H9 (cell line): ENCODE measurements around the gene INPP5F. TPM values are rescaled to one million over a fixed set of nuclear protein-coding genes. Genes with fewer than 3 reads are reported as not detected.
A peak's percentile ranks its signal among the peaks of the same experiment; 100 is the strongest.

ENCODE experiments used
- DNase-seq: peaks from one replicate; pipeline ENCODE4 v3.0.0-alpha.2; 2017
- H2AFZ ChIP-seq: one replicate; pipeline ENCODE4 v1.6.1; 2013; ENCODE audit warnings: mild to moderate bottlenecking, low read length, control low read depth, moderate library complexity
- H2AK5ac ChIP-seq: 2 replicates; pipeline ENCODE4 v1.6.1; 2013; ENCODE audit warnings: low read length, control low read depth, mixed read lengths; ENCODE audit not compliant: insufficient read length
- H2BK120ac ChIP-seq: one replicate; pipeline ENCODE4 v1.6.1; 2013; ENCODE audit warnings: low read depth, mild to moderate bottlenecking, low read length, control low read depth, inconsistent platforms; ENCODE audit not compliant: poor library complexity, severe bottlenecking
- H2BK12ac ChIP-seq: 2 replicates; pipeline ENCODE4 v1.6.1; 2013; ENCODE audit warnings: low read length, control low read depth, mixed read lengths, low read depth; ENCODE audit not compliant: insufficient read length
- H2BK15ac ChIP-seq: 2 replicates; pipeline ENCODE4 v1.6.1; 2013; ENCODE audit warnings: low read depth, low read length, control low read depth
- H2BK20ac ChIP-seq: one replicate; pipeline ENCODE4 v1.6.1; 2013; ENCODE audit warnings: low read depth, mild to moderate bottlenecking, low read length, control low read depth, inconsistent platforms; ENCODE audit not compliant: poor library complexity, severe bottlenecking
- H2BK5ac ChIP-seq: 2 replicates; pipeline ENCODE4 v1.6.1; 2013; ENCODE audit warnings: low read length, control low read depth, mixed read lengths; ENCODE audit not compliant: insufficient read length
- H3K14ac ChIP-seq: 2 replicates; pipeline ENCODE4 v1.6.1; 2013; ENCODE audit warnings: low read length, control low read depth; ENCODE audit not compliant: insufficient read depth
- H3K18ac ChIP-seq: 2 replicates; pipeline ENCODE4 v1.6.1; 2013; ENCODE audit warnings: low read depth, mild to moderate bottlenecking, mixed read lengths, low read length, control low read depth; ENCODE audit not compliant: insufficient read length
- H3K23ac ChIP-seq: 2 replicates; pipeline ENCODE4 v1.6.1; 2013; ENCODE audit warnings: low read length, control low read depth, mixed read lengths, low read depth; ENCODE audit not compliant: insufficient read length
- H3K23me2 ChIP-seq: 2 replicates; pipeline ENCODE4 v1.6.1; 2013; ENCODE audit warnings: low read depth, mild to moderate bottlenecking, mixed read lengths, low read length, control low read depth; ENCODE audit not compliant: insufficient read length, poor library complexity, severe bottlenecking
- H3K27ac ChIP-seq: 2 replicates; pipeline ENCODE4 v1.5.1; 2013; ENCODE audit warnings: low read length, control low read depth, mixed read lengths, low read depth; ENCODE audit not compliant: insufficient read length
- H3K27me3 ChIP-seq: 2 replicates; pipeline ENCODE4 v1.6.1; 2013; ENCODE audit warnings: low read length, control low read depth, inconsistent platforms; ENCODE audit not compliant: insufficient read depth
- H3K4ac ChIP-seq: 2 replicates; pipeline ENCODE4 v1.6.1; 2013; ENCODE audit warnings: low read depth, mild to moderate bottlenecking, control low read depth, inconsistent platforms, low read length, moderate library complexity
- H3K4me1 ChIP-seq: 2 replicates; pipeline ENCODE4 v1.6.1; 2013; ENCODE audit warnings: low read length, control low read depth, inconsistent platforms; ENCODE audit not compliant: insufficient read depth
- H3K4me2 ChIP-seq: 2 replicates; pipeline ENCODE4 v1.6.1; 2013; ENCODE audit warnings: low read length, control low read depth, mixed read lengths; ENCODE audit not compliant: insufficient read length, insufficient read depth
- H3K56ac ChIP-seq: 2 replicates; pipeline ENCODE4 v1.6.1; 2013; ENCODE audit warnings: low read depth, mild to moderate bottlenecking, mixed read lengths, low read length, control low read depth; ENCODE audit not compliant: insufficient read length
- H3K79me1 ChIP-seq: 2 replicates; pipeline ENCODE4 v1.6.1; 2013; ENCODE audit warnings: low read depth, mild to moderate bottlenecking, moderate library complexity, low read length, control low read depth, inconsistent platforms; ENCODE audit not compliant: insufficient read depth, poor library complexity, severe bottlenecking
- H3K79me2 ChIP-seq: 2 replicates; pipeline ENCODE4 v1.6.1; 2013; ENCODE audit warnings: low read length, control low read depth, inconsistent platforms; ENCODE audit not compliant: insufficient read depth
- H3K9ac ChIP-seq: 2 replicates; pipeline ENCODE4 v1.6.1; 2013; ENCODE audit warnings: low read length, control low read depth, mixed read lengths; ENCODE audit not compliant: insufficient read length; ENCODE audit errors: extremely low read depth
- H3K9me3 ChIP-seq: one replicate; pipeline ENCODE4 v1.6.1; 2013; ENCODE audit warnings: low read depth, low read length, inconsistent platforms; ENCODE audit not compliant: control insufficient read depth
- H3T11ph ChIP-seq: one replicate; pipeline ENCODE4 v1.6.1; 2013; ENCODE audit warnings: mild to moderate bottlenecking, low read length, control low read depth, inconsistent platforms
- H4K20me1 ChIP-seq: one replicate; pipeline ENCODE4 v1.6.1; 2013; ENCODE audit not compliant: control insufficient read depth, insufficient read length, insufficient read depth
- H4K5ac ChIP-seq: 2 replicates; pipeline ENCODE4 v1.6.1; 2013; ENCODE audit warnings: low read depth, mild to moderate bottlenecking, mixed read lengths, low read length, control low read depth; ENCODE audit not compliant: insufficient read length
- H4K8ac ChIP-seq: replicated peaks from 2 replicates; pipeline ENCODE4 v1.6.1; 2013; ENCODE audit warnings: low read length, control low read depth, mixed read lengths, low read depth; ENCODE audit not compliant: insufficient read length
- H4K91ac ChIP-seq: 2 replicates; pipeline ENCODE4 v1.6.1; 2013; ENCODE audit warnings: low read depth, mild to moderate bottlenecking, moderate library complexity, mixed read lengths, low read length, control low read depth; ENCODE audit not compliant: insufficient read length
- H3K27ac Mint-ChIP-seq, 3 experiments: 2 replicates in 2 of 3; 3 replicates in 1 of 3; pipeline ENCODE4 v1.8.0; 2020 to 2021; ENCODE audit warnings: mixed read lengths in 3 of 3, mild to moderate bottlenecking in 1 of 3, moderate library complexity in 1 of 3
- H3K27me3 Mint-ChIP-seq: 2 replicates; pipeline ENCODE4 v1.8.0; 2021; ENCODE audit warnings: low read depth, mild to moderate bottlenecking, moderate library complexity, mixed read lengths
- H3K36me3 Mint-ChIP-seq, 3 experiments: 2 replicates in 2 of 3; 3 replicates in 1 of 3; pipeline ENCODE4 v1.8.0; 2020 to 2021; ENCODE audit warnings: low read depth in 3 of 3, mixed read lengths in 3 of 3; ENCODE audit not compliant: insufficient read depth in 1 of 3
- H3K4me1 Mint-ChIP-seq, 2 experiments: 2 replicates each; pipeline ENCODE4 v1.8.0; 2020; ENCODE audit warnings: mixed read lengths in 2 of 2
- H3K4me3 Mint-ChIP-seq, 2 experiments: 2 replicates in 1 of 2; 3 replicates in 1 of 2; pipeline ENCODE4 v1.8.0; 2020 to 2021; ENCODE audit warnings: mild to moderate bottlenecking in 2 of 2, mixed read lengths in 2 of 2, moderate library complexity in 1 of 2
- H3K9me3 Mint-ChIP-seq, 2 experiments: 2 replicates in 1 of 2; 3 replicates in 1 of 2; pipeline ENCODE4 v1.8.0; 2020; ENCODE audit warnings: mild to moderate bottlenecking in 2 of 2, mixed read lengths in 2 of 2, moderate library complexity in 1 of 2
- CTCF ChIP-seq: fragments of 200-600 bp; sonication (generic); conservative IDR thresholded peaks from 3 replicates; pipeline ENCODE4 v1.8.0; 2021; ENCODE audit warnings: antibody characterized with exemption, mild to moderate bottlenecking
- WGBS: extraction: QIAGEN DNeasy Blood & Tissue Kit; methylation state at CpG from one replicate; pipeline ENCODE4 v1.1.7; 2013; ENCODE audit warnings: missing lambda C conversion rate, low lambda C conversion rate, mixed read lengths; ENCODE audit not compliant: insufficient read length; ENCODE audit errors: extremely low coverage; 5-methylcytosine and 5-hydroxymethylcytosine counted together
- total RNA-seq: library from RNA; stranded (reverse); gene quantifications from 2 replicates; pipeline ENCODE4 v1.2.1, GENCODE V29; 2021

Gene INPP5F
- total RNA-seq, 1 experiment from 2014 or later: 108 TPM

GRCh38 chr10:119750391-119751230, 24.8 kb downstream of the INPP5F start:
- Histone ChIP-seq H4K8ac (no peak overlapping the region), H3K14ac (no peak overlapping the region), H2BK5ac (no peak overlapping the region), H3K56ac (no peak overlapping the region), H3K9ac (no peak overlapping the region), H3K9me3 (no peaks in the 10 kb centered on the region), H3K23me2 (no peaks in the 10 kb centered on the region), H4K91ac (no peak overlapping the region), H2BK20ac (no peak overlapping the region), H3K18ac (no peak overlapping the region), H3T11ph (no peak overlapping the region), H3K27me3 (no peaks in the 10 kb centered on the region), H2BK12ac (no peak overlapping the region), H4K20me1 (no peaks in the 10 kb centered on the region), H3K23ac (no peak overlapping the region), H2BK120ac (no peak overlapping the region), H3K4me2 (no peak overlapping the region), H3K79me1 (no peaks in the 10 kb centered on the region), H3K4me1 (no peaks in the 10 kb centered on the region), H3K4ac (no peak overlapping the region), H3K79me2 (no peaks in the 10 kb centered on the region), H2AFZ (no peak overlapping the region), H3K27ac (no peak overlapping the region), H4K5ac (no peak overlapping the region), H2BK15ac (no peak overlapping the region), H2AK5ac (no peak overlapping the region)
- Mint-ChIP-seq H3K36me3 (peaks cover 8 to 19% (median 9%) of the 10 kb centered on the region in 3 experiments), H3K4me1 (peaks cover 15 to 21% of the 10 kb centered on the region in 2 experiments), H3K4me3 (no peak overlapping the region), H3K9me3 (peaks cover 5 to 6% of the 10 kb centered on the region in 2 experiments; a peak in 3 of 5 replicates), H3K27me3 (no peaks in the 10 kb centered on the region), H3K27ac (no peak overlapping the region)
- WGBS: no CpG with 5 or more reads among the region's 9 CpGs
- TF ChIP-seq CTCF: peak; percentile 91
- peak; percentile 76 for DNase-seq
